Fibroblast of skin of right quadriceps (primary cell): Measurements from ENCODE around the gene KNOP1.
"Not testable (repeated sequence)": the region's sequence is repeated elsewhere in the genome, so short reads cannot be mapped to it uniquely, and the experiment has no call there.

Experiments
- DNase-seq: peaks from one replicate; pipeline ENCODE4 v3.0.0-alpha.2; 2013

KNOP1 gene

DNA sequence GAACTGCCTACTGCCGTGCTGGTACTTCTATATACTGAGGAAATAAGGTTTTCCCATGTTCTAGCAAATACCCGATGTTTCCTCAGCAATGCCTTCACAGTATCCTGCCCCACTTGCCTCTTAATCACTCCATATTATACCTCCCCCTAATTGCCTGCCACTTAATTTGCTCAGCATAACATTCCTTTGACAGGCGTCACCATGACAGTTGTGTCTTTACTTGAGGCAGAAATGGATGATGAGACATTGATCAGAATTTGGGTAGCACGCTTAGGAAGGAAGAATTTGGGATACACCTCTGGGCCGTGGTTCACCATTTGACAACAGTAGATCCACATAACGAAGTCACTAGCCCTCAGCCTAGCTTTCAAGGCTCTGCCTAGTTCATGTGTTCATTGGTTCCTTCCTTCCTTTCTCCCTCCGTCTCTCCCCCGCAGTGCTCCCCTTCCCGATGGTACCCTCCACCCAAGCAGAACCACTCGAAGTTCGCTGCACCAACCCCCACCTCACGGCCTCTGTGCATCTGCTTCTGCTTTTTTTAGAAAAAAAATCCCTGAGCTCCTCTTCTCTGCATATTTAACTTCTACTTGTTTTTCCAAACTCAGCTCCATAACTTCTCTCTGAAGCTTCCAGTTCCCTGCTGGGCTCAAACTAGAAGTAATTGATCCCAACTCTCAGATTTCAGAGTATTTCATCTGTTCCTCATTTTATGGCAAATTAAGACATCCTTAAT lies 19.4 kb upstream of the KNOP1 start:
- DNase-seq = peak; percentile 23

GRCh38 chr16:19735074-19735867 lies 17.2 kb upstream of the KNOP1 start:
- DNase-seq = no peak

- DNase-seq = no peak
These were observed 15.5 kb upstream of the KNOP1 start for GRCh38 chr16:19733551-19733950.

DNA sequence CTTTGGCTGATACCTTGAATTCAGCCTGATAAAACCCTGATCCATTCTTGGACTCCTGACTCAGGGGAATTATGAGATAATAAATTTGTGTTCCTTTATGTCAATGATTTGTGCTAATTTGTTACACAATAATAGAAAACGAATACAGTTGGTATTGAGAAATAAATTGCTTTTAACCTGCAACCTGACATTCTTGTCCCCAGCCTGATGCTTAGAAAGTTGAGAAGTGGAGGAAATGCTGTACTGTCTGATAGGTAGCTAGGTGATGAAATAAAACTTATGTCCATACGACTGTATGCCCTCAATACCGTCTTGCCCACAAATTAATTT lies 10.6 kb upstream of the KNOP1 start:
- DNase-seq = no peak

GRCh38 chr16:19722981-19723380 lies 5.0 kb upstream of the KNOP1 start:
- no peak for DNase-seq

GRCh38 chr16:19722269-19722952 lies 4.4 kb upstream of the KNOP1 start:
- no peak for DNase-seq

DNA sequence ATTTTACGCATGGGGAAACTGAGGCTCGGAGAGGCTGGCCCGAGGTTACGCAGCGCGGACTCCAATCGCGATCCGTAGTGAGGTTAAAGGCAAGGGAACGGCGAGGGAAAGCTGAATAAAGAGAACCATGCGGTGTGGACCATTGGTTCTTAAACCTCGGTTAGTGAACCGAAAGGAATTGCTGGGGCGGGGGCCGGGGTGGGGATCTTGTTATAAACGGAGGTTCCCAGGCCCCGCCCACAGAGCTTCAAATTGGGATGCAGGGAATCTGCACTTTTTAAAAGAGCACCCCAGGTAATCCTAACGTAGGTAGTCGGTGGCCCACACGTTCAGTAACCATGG lies 568 bp upstream of the KNOP1 start:
- no peak for DNase-seq

- no peak for DNase-seq
These were observed 713 bp downstream of the KNOP1 start for GRCh38 chr16:19717314-19717713.

- not testable (repeated sequence) for DNase-seq
These were observed 1.3 kb downstream of the KNOP1 start for GRCh38 chr16:19716728-19717127.

DNA sequence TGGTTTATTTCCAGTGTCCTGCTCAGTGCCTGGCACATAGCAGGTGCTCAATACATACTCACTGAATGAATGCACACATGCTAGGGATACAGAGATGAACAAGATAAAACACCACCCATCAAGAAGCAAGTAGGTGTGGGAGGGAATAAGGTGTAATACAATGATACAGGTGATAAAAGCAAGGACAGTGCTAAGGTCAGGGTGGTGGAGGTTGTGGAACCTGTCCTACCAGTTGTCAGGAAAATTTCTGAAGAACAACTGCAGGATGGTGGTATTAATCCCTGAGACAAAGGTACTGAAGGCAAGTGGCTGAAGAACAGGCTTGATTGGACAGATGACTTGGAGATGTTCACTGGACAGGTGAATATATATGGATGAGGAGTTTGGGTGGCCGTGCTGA lies 1.8 kb downstream of the KNOP1 start:
- no peak for DNase-seq

DNA sequence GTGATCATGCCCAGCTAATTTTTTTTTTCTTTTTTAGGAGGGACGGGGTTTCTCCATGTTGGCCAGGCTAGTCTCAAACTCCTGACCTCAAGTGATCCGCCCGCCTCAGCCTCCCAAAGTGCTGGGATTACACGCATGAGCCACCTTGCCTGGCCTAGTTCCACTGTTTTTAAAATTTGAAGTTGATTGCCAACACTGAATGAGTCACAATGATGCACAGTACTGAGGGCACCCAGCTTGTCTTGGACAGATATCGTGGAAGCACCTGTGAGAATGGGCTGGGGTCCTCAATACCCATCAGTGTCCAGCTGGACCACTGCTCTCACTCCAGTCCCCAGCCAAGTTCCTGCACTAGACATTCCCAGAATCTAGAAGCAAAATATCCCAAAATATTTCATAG lies 2.5 kb downstream of the KNOP1 start:
- no peak for DNase-seq

DNA sequence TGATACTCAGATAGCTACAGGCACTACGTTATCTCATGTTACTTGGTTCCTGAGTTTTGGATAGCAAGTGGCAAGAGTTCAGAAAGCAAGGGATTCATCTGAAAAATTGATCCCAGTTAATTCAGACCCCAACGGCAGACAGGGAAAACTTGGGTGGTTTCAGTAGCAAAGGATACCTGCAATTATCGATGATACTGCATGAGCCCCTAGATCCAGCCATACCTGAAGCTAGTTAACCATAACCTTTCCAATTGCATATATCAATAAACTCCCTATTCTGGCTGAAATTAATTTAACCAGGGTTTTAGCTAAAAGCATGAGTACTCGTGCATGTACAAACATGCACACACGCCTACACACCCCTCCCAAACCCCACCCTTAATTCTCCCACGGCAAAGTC lies 4.3 kb downstream of the KNOP1 start:
- DNase-seq = no peak

GRCh38 chr16:19712418-19713058 lies 5.5 kb downstream of the KNOP1 start:
- DNase-seq = no peak

GRCh38 chr16:19711643-19712042 lies 6.4 kb downstream of the KNOP1 start:
- no peak for DNase-seq

DNA sequence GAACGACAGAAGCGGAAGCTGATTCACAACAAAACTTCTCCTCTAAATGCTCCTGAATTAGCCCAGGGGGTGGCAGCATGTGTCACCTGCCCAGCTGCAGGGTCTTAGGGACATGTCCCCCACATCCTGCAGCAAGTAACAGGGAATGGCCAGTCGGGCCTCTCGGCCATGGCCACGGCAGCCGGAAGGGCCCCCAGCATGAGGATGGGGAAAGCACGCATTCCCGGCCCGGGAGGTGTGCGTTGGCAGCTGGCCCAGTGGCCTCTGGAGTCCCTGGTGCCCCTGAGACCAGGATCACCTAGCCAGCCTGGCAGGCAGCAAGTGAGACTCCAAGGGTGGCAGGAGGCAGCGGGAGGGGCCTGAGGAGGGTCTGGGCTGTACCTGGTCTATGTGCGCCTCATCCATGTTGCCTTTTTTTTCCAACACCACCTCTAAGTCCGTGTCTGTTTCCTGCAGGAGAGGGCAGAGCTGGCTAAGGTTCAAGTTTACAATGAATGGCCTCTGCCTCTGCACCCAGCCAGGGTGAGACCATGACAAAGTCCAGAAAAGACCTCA lies 7.0 kb downstream of the KNOP1 start:
- DNase-seq = no peak

GRCh38 chr16:19710191-19710908 lies 7.7 kb downstream of the KNOP1 start:
- DNase-seq = no peak

DNA sequence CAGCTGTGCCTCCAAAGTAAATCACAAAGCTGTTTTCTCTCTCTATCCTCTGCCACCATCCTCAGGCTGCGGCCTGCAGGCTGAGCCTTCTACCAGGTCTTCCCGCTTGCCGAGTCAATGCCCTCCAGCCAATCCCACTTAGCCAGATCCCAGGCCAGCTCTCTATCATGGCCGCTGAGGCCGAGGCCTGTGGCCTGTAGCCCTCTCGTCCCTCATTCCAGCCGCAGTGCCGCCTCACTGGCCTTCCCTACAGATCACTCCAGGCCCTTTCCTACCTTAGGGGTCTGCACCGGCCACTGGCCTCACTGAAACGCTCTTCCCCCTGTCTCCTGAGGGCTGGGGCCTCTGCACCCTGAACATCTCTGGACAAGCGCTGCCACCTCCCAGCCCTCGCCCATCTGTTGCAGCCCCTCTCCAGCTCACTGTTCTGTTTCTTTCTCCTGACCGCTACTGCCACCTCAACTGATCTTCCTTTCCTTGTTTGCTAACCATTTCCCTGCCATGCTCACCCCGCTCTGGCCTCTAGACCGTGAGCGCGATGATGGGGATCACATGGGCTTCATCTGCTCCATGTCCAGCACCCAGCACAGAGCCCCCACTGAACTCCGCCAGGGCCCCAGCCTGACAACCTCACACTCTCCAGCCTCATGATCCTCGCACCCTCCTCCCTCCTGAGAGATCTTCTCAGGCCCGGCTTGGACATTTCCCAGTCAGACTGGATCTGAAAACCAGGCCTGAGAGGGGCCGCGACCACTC lies 8.5 kb downstream of the KNOP1 start:
- DNase-seq = no peak

DNA sequence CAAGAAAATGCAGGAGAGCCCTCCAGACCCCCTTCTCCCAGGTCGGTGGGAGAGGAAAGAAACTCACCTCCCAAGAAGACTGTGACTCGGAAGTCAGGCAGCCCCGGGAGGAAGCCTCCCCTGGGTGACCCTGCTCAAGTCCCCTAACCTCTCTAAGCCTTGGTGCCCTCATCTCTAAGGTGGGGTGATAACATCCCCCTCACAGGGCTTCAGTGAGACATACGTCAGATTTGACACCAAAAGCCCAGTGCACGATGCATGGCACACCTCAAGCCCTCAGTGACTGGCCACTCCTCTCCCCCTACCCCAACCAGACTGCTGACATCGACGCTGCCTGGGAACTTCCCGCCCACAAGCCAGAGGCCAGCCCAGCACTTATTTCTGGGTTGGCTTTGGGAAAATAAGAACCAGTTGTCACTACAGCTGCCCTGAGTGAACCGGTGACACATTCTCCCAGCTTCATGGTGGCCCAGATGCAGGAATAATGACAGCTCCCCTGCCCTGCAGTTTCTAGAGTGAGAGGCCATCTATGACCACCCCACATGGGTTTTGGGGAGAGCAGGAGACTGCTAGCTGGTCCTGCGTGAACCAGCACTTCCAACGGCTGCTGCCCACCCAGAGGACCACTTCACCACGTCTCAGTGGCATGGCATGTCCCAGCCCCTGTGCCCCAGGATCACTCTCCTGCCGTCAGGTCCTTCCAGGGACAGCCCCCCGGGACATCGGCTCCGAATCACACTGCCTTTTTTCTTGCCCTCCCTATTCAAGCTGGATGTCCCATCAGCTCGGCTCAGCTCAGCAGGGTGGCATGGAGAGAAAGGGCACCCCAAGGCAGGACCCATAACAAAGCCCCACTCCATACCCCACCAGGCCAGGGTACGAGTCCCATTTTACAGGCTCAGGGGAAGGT lies 9.5 kb downstream of the KNOP1 start:
- no peak for DNase-seq

DNA sequence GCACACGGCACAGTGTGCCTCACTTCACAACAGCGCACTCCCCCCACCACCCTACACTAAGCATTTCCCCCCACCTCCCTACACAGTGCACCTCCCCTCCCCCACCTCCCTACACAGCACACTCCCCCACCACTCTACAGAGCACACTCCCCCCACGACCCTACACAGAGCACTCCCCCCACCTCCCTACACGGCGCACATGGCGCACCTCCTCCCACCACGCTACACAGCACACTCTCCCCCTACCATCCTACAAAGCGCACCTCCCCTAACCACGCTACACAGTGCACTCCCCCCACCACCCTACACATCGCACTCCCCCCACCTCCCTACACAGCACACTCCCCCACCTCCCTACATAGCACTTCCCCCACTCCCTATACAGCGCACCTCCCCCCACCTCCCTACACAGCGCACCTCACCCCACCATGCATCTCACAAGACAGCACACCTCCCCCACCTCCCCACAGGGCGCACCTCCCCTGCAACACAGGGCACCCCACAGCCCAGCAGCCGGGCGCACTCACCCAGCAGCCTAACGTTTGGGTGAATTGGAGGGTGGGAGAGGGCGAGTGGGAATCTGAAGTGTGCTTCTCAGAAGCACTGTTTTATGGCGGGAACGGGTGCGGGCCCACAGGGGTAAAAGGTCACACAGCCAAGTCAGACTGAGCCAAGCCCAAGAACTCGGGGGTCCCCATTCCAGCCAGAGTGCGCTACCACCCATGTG lies 10.3 kb downstream of the KNOP1 start:
- no peak for DNase-seq

- DNase-seq = no peak
These were observed 11.2 kb downstream of the KNOP1 start for GRCh38 chr16:19706846-19707245.
